Midbrain (tissue), 1 donor: ENCODE data around the gene ADAM12.
"Not testable (repeated sequence)": the region's sequence is repeated elsewhere in the genome, so short reads cannot be mapped to it uniquely, and the experiment has no call there.

Experiments used
- DNase-seq: peaks from one replicate; lab custom pipeline; 2025; lab: John Stamatoyannopoulos, UW

ADAM12 gene

DNA sequence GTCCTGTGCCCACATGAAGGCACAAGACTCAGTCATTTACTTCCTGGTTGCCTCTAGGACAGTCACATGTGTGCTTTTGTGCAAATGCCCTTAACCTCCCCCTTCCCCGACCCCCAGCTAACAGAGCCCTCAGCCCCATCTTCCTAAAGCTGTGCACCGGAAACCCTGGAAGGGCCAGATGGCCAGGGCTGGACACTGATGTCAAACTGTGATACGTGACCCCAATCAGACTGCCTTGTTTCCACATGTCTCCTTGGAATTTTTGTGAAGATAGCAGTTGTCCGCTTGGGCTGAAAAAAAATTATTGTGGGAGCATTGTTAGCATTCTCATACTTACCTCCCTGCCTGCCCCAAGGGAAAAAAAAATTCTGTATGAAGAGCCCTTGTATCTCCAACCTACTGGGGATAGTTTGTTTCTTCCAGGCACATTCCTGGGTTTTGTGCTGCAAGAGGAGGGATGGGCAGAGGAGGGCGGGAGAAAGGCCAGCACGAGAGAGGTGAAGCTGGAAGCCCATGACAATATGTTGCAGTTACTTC is 17.0 kb upstream of the ADAM12 start:
- no peak for DNase-seq

DNA sequence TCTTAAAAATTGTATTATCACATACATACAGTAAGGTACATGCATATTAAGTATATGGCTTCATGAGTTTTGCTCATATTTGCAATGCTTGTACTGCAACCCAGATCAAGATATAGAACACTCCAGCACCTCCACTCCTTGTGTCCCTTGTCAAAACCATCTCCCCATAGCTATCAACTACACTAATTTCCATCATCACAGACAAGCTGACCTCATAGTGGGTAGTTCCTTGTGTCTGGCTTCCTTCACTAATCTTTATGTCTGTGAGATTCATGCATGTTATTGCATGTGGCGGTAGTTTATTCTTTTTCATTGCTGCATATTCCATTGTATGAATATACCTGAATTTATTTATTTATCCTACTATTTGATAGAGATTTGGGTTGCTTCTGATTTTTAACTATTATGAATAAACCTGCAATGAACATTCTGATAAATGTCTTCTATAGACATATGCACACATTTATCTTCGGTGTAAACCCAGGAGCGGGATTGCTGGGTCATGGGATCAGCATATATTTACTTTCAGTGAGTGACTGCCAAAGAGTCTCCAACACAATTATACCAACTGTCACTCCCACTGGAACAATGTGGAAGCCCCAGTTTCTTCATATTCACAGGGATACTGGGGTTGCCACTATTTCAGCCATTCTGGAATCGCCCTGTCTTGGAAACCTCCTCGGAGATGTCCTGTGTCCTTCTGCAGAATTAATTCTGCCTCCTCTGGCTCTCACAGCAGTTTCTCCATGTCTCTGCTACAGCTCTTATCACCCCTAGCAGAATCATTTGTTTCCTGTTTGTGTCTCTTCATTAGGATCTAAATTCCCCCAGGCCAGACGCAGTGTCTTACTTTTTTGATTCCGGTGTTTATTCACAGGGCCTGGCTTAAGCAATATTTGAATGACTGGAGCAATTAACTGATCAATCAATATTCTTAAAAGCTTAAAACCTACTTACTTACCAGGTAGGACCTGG is 14.7 kb upstream of the ADAM12 start:
- DNase-seq = no peak

DNA sequence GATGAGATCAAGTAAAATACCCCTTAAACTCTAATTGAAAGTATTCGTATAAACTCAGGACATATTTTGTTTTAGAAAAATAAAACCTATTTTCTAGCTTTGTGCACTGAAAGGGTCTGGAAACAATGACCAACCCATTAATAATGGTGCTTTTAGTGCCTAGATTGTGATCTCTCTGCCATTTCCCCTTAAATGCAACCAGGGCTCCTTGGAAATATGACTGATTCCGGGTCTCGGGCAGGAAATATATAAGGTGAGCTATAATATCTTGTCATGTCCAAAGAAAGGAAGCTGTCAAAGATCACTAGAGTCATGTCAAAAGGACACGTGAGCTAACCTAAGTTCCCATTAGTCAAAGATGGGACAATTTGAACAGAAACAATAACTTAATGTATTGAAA is 12.4 kb upstream of the ADAM12 start:
- no peak for DNase-seq

DNA sequence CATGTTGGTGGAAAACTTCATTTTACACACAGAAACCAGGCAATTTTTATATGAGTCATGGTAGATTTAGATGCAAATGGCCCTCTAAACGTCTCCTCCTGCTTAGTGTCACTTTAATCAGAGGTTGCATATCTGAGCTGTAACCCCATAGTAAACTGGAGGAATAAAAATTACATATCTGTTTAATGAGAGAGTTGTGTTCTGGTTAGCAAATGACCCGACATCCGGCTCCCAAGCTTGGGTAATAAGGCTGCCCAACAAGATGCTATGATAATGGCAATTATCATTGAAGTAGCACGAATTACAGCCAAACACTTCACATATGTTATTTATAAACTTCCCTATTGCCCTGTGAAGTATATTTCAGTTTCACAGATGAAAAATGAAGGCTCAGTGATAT is 10.6 kb upstream of the ADAM12 start:
- no peak for DNase-seq

DNA sequence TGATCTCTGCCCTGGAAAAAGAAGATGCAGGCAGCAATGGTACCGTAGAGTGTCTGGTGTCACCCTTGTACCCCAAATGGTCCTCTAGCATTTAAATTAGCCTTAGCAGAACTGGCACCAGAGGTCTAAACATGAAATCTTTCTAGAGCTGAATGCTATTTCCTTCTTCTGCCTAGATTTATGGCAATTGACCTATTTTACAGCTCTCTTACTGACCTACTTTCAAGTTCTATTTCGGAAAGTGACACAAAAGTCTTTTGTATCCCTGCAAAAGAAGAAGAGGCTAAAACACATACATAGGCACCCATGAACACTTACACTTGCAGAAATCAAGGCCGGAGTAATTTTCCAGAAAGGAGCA is 10.1 kb upstream of the ADAM12 start:
- DNase-seq = no peak

DNA sequence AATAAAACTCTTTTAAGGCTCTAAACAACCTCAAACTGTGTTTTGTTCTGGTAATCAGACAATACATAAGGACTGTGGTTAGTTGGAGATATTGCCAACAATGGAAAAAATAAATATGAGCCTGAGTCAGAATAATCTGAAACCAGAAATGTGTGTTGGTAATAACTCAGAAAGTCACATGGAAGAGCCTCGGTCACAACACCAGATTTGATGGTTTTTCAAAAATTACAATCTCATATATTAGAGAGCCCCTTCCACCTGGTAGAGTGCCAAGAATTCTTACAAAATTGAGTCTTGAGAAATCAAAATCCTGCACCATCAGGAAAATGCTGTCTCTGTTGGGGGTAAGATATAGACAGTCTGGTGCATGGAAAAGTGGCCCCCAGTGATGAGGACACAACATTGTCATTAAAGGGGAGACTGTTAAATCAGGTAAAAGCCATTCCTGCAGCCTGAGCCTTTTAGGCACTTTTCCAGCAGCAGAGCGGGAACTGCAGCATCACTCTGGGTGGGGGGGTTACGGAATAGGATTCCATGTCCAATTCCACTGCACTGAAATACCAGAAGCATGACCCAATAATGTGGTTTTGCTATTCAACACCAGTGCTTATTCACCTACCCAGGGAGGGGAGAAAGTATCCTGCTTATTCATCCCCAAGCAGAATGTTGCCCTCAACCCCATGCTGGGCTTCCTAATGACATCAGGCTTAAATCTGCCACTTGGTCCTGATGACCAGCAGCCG is 9.5 kb upstream of the ADAM12 start:
- DNase-seq = no peak

DNA sequence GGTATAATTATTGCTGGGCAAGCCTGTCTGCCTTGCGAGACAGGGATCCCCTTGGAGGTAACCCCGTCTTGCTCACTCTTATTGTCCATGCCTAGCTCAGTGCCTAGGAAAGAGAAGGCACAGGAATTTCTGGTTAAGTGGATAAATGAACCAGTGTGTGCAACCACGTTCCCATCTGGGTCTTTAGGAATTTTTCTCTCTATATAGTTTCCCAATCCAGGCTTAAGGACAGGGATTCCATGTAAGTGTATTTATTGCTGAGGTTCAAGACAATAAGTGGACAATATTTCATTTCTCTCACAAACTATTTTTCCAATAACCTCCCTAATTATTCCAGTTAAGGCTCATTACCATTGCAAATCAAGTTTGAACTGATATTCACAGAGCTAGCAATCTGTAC is 8.9 kb upstream of the ADAM12 start:
- no peak for DNase-seq

DNA sequence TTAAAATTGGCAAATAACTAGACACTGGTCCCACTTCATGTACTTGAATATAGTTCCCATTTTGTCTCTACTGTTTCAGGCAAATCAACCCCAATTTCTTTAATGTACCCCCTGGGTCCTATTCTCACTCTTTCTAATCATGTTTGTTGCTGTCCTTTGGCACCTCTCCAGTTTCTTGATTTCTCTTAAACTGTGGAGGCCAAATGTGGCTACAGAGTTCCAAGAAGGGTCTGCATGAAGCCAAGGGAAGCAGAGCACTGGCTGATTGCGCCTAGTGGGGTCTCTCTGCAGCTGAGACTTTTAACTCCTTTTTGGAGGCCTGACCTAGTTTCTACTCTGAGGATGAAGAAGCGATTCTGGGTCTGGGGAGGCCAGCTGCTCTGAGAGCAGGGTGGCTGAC is 6.7 kb upstream of the ADAM12 start:
- no peak for DNase-seq

DNA sequence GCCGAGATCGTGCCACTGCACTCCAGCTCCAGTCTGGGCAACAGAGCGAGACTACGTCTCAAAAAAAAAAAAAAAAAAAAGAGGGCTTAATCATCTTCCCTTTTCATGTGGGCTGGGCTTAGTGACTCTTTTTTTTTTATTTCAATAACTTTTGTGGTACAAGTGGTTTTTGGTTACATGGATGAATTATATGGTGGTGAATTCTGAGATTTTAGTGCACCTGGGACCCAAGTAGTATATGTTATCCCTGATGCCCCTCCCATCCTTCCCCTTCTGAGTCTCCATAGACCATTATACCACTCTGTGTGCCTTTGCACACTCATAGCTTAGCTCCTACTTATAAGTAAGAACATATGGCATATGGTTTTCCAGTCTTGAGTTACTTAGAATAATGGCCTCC is 4.8 kb upstream of the ADAM12 start:
- no peak for DNase-seq

DNA sequence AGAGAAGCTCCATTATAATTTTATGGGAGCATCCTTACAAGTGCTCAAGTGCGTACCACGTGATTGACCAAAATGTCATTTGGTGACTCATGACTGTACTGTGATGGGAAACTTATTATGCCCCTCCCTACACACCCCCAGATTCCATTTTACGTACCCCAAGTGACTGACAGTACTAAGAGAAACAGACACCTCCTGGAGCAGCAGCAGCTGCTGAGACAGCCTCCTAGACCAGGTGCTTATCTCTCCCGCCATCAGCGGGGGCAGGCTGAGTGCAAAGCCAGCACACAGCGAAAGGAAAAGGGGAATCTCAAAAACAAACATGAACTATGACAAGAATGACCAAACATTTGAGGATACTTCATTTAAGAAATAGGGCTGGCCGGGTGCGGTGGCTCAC is 4.2 kb upstream of the ADAM12 start:
- DNase-seq = no peak

DNA sequence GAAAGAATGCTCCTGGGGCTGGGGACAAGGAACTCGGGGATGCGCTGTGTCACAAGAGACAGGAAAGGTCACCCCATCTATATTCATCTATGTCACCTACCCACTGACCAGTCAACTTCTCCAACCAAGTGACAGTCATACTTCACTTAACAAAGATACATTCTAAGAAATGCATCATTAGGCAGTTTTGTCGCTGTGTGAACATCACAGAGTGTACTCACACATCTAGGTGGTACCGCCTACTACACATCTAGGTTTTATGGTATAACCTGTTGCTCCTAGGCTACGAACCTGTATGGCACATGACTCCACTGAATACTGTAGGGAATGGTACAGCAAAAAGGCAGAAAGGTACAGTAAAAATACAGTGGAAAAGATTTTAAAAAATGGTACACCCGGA is 3.8 kb upstream of the ADAM12 start:
- no peak for DNase-seq

DNA sequence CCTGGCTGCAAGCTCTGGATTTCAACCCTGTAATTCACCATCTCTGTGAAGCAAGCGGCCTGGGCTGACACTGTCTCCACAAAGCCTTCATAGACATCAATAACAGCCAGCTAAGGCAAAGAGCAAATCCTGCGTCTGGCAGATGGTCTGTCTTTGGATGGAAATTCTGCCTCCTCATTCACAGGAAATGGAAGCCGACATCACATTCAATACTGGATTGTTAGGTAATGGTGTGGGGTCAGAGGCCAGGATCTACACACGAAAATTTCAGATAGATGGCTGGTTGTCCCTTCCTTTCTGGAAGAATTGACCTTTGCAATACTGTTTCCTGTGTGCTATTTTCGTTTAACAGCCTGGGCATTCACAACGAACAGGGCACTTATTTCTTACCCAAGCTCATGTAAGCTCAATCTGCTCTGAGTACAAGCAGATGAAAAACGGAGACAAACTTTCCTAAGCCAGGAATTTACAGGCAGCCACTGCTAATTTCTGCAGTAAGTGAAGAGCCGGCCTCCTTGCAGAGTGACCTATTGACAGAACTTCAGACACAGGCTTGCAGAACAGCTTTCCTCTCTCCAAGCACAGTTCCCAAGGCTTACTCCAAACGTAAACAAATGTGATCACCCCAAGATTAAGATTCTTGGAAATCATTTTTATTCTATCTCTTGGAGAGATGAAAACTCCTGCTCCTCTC is 3.1 kb upstream of the ADAM12 start:
- DNase-seq = peak; percentile 35

DNA sequence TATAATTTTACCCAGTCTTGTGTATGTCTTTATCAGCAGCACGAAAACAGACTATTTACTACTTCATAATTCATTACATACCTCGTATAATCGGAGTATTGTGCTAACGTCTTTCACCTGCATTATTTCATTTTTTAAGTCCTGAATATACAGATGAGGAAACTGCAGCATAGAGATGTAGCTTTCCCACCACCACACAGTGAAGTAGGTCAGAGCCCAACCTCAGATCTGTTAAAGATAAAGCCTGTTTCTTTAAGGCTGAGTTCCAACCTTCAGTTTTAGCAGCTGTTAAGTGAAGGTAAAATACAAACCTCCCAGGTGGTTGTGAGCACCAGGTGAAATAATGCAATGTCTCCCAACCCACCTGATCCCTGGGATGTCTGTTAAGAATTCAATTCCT is 2.0 kb upstream of the ADAM12 start:
- DNase-seq = no peak

DNA sequence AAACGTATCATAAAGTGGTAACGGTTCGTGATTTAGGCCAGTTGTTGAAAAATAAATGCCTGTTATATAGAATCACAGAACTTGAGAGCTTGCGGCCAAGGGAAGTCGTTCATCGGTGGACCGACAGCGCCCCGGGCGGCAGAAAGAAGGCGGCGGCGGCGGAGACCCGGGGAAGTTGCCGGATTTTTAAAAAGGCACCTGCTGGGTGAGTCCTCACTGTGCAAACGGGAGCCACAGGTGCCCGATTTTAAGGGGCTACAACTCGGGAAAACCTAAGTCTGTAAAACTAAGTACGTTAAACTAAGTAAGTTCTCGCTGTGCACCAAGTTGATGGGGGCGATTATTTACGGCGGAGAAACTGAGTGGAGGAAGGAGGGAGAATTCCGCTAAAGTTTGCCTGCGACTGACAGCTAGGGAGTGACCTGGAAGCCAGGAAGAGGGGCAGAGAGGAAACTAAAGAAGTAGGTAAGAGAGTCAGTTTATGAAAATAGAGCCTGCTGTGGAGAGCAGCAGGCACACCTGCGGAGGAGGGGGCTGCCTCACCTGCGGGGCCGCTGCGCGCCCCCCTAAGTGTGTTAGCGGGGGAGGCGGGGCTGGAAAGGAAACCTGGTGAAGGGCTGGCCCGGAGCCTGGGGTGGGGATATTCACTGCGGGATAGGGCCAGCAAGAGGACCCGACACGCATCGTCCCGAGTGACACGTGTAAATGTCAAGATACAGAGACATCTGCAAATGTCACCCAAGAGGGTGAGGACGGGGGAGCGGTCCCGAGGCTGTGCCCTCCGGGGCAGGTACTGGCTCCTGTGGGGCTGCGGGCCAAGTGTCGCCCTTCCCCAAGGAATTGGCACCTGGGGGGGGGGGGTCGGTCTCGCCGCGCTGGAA is 996 bp downstream of the ADAM12 start:
- peak; percentile 62 for DNase-seq

DNA sequence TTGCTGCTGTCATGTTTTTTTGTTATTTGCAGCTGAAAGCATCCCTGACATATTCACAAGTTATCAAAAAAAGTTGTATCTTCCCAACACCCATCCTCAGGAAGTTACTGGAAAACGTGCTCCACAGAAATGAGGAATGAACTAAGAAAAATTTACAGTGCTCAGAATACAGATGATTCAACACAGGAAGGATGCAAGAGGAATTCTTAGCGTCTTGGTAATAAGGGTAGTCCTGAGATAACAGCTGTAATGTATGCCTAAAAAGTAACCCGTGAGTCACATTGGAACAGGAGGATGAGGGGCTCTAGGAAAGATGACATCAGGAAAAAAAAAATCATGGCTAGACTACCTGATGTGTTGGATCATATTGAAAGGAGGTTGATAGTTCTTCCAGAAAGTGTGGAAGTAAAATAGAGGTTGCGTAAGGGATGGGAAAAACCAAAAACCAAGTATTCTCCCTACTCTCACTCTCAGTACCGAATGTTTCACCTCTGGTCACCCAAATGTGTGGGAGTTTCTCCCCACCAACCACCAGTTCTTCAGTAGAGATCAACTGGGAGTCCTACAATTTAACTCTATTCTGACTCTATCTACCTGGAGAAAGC is 3.9 kb downstream of the ADAM12 start:
- no peak for DNase-seq

DNA sequence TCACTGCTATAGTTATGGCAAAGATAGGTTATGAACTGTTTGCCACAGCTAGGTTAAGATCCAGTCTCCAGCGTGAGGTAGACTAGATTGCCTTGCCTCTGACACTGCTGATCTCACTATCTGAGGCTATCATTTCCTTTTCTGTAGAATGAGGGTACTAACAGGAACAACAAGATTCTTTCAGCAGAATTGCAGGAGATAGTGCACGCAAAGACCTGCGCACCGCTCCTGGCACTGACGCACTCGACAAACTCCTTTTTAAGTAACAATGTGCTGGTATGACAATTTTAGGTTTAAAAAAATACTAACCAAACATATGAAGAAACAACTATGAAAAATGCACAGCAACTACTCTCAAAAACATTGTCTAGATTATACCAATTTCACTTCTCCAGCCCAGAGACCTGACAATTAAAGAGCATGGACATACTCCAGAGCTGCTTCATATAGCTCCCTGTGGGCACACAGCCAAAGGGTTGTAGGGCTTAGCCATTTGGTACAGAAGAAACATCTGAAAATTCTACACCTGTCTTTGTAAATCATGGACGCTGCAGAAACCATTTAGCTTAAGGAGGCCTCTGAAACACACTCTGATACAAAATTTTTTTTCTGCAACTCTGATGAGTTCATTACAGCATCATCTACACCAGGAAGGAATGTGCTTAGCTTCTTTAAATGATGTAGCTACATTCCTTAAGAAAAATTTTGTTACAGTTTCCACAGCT is 7.8 kb downstream of the ADAM12 start:
- DNase-seq = no peak

DNA sequence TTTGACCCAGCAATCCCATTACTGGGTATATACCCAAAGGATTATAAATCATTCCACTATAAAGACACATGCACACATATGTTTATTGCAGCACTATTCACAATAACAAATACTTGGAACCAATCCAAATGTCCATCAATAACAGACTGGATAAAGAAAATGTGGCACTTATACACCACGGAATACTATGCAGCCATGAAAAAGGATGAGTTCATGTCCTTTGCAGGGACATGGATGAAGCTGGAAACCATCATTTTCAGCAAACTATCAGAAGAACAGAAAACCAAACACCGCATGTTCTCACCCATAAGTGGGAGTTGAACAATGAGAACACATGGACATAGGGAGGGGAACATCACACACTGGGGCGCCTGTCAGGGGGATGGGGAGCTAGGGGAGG is 9.1 kb downstream of the ADAM12 start:
- DNase-seq = not testable (repeated sequence)

DNA sequence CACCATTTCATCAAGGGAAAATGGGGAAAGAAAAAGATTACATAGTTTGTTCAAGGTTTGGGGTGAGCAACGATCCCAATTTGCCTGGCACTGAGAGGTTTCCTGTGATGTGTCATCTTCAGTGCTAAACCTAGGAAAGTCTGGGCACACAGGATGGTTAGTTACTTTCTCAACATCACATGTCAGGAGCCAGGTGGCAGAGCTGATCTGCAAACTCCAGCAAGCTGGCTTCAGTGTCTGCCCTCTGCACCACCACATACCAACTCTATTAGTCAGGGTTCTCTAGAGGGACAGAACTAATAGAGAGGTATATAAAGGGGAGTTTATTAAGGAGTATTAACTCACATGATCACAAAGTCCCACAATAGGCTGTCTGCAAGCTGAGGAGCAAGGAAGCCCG is 11.3 kb downstream of the ADAM12 start:
- DNase-seq = no peak

DNA sequence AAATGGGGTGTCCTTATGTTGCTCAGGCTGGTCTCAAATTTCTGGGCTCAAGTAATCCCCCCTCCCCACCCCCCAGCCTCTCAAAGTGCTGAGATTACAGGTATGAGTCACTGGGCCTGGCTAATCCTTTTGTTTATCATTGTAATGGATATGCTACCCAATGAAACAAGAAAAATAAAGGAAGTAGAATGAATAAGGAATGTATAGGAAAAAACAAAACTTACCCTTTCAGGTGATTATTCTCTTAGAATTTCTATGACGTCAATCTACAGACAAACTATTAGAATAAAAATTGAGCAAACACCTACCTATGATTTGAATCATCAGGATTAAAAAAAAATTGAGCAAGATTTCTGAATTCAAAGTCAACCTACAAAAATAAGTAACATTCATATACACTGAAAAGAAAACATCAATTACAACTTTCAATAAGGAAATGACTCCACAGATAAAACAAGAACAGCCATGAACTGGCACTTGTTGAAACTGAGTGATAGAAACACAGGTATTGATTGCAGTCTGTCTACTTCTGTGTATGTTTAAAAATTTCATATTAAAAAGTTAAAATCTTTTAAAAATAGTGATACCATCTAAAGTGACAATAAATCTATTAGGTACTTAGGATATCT is 12.2 kb downstream of the ADAM12 start:
- no peak for DNase-seq

DNA sequence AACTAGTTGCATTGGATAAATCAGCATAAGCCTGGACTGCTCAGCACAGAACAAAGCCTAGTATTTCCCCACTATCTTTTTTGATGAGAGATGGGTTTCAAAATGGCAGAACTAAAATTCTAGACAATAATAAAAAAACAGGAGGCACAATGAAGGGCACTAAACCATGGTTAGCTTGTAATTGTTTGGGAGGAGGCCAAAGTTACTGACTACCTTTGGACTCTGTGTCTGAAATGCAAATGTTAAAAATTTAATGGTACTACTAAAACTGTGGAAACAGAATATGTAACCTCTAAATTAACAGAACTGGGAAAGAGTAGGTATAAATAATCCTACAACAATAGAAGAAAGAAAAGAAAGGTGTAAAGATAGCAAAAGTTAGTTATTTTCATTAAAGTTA is 13.0 kb downstream of the ADAM12 start:
- no peak for DNase-seq
